Endothelial cell (in vitro differentiated cells): ENCODE measurements around the gene DAGLA. TPM values are rescaled to one million over a fixed set of nuclear protein-coding genes. Genes with fewer than 3 reads are reported as not detected.

Source experiments
- DNase-seq: peaks from one replicate; pipeline ENCODE4 v3.0.0; 2021; ENCODE audit warnings: low spot score
- H3K27ac Mint-ChIP-seq: one replicate; pipeline ENCODE4 v1.8.0; 2021; ENCODE audit warnings: mixed read lengths, inconsistent platforms; ENCODE audit not compliant: unreplicated experiment
- H3K27me3 Mint-ChIP-seq: one replicate; pipeline ENCODE4 v1.8.0; 2021; ENCODE audit warnings: mild to moderate bottlenecking, moderate library complexity, mixed read lengths, inconsistent platforms; ENCODE audit not compliant: unreplicated experiment
- H3K36me3 Mint-ChIP-seq: one replicate; pipeline ENCODE4 v1.8.0; 2021; ENCODE audit warnings: mild to moderate bottlenecking, low read depth, mixed read lengths, inconsistent platforms; ENCODE audit not compliant: unreplicated experiment
- H3K4me1 Mint-ChIP-seq: one replicate; pipeline ENCODE4 v1.8.0; 2021; ENCODE audit warnings: mild to moderate bottlenecking, mixed read lengths, inconsistent platforms; ENCODE audit not compliant: unreplicated experiment
- H3K4me3 Mint-ChIP-seq: one replicate; pipeline ENCODE4 v1.8.0; 2021; ENCODE audit warnings: mild to moderate bottlenecking, mixed read lengths, inconsistent platforms; ENCODE audit not compliant: unreplicated experiment
- H3K9me3 Mint-ChIP-seq: one replicate; pipeline ENCODE4 v1.8.0; 2021; ENCODE audit warnings: mixed read lengths, inconsistent platforms; ENCODE audit not compliant: unreplicated experiment
- CTCF ChIP-seq: fragments of 200-600 bp; sonication (generic); IDR thresholded peaks from one replicate; pipeline ENCODE4 v1.5.0; 2021; ENCODE audit warnings: antibody characterized with exemption; ENCODE audit not compliant: unreplicated experiment
- total RNA-seq: library from RNA; stranded (reverse); fragmentation: NEBNext Ultra II Directional; extraction: Animal tissue kit (Norgen Biotek cat#: 25700); gene quantifications from one replicate; pipeline ENCODE4 v1.2.1, GENCODE V29; 2021; ENCODE audit not compliant: unreplicated experiment

DAGLA gene
- total RNA-seq, 1 donor from 2014 or later, result 3.2 TPM

GRCh38 chr11:61746442-61747191, 66.4 kb downstream of the DAGLA start:
- Mint-ChIP-seq H3K4me1 (peaks cover 7% of the 10 kb centered on the region), H3K27ac (no peak overlapping the region), H3K9me3 (no peaks in the 10 kb centered on the region), H3K27me3 (peaks cover 17% of the 10 kb centered on the region), H3K36me3 (no peaks in the 10 kb centered on the region), H3K4me3 (no peak overlapping the region)
- no peak for DNase-seq
- TF ChIP-seq CTCF, result no peak

- Mint-ChIP-seq H3K36me3 (no peaks in the 10 kb centered on the region), H3K4me3 (no peak overlapping the region), H3K27me3 (peaks cover 15% of the 10 kb centered on the region), H3K4me1 (peaks cover 7% of the 10 kb centered on the region), H3K27ac (no peak overlapping the region), H3K9me3 (no peaks in the 10 kb centered on the region)
- peak; percentile 89 for DNase-seq
- TF ChIP-seq CTCF, result peak; percentile 78
These were observed 67.2 kb downstream of the DAGLA start for GRCh38 chr11:61747192-61747966.

GRCh38 chr11:61747967-61748285, 67.7 kb downstream of the DAGLA start:
- no peaks in the 10 kb centered on the region for H3K36me3 Mint-ChIP-seq
- peaks cover 7% of the 10 kb centered on the region for H3K4me1 Mint-ChIP-seq

GRCh38 chr11:61749591-61750217, 69.5 kb downstream of the DAGLA start:
- Mint-ChIP-seq H3K4me3 (no peak overlapping the region), H3K27me3 (peaks cover 20% of the 10 kb centered on the region), H3K36me3 (no peaks in the 10 kb centered on the region), H3K9me3 (no peaks in the 10 kb centered on the region), H3K27ac (no peak overlapping the region), H3K4me1 (peaks cover 7% of the 10 kb centered on the region)
- TF ChIP-seq CTCF, result no peak
- no peak for DNase-seq

More at GRCh38 chr11:61747967-61748285, 67.7 kb downstream of the DAGLA start:
- DNase-seq, result no peak
- no peak for TF ChIP-seq CTCF
- no peak overlapping the region for H3K27ac Mint-ChIP-seq
- no peaks in the 10 kb centered on the region for H3K9me3 Mint-ChIP-seq
- no peak overlapping the region for H3K4me3 Mint-ChIP-seq
- peaks cover 13% of the 10 kb centered on the region for H3K27me3 Mint-ChIP-seq
